Stomach (tissue), 4 donors: ENCODE data around the gene PUM2.

Experiments used
- POLR2A ChIP-seq, 4 donors: fragments of 450-650 bp; IDR thresholded peaks; one replicate each; pipeline ENCODE4 v1.6.1; 2016; ENCODE audit warnings: antibody characterized with exemption in 4 of 4, control low read depth in 2 of 4, mild to moderate bottlenecking in 1 of 4, moderate library complexity in 1 of 4
- POLR2AphosphoS5 ChIP-seq, 3 donors: sonication (generic); formaldehyde crosslinking; IDR thresholded peaks; one replicate each; pipeline ENCODE4 v1.6.1; 2016; ENCODE audit warnings: antibody characterized with exemption in 3 of 3
- TF ChIP-seq, protein P1 (sequence below), 7 experiments: fragments of 450-650 bp in 4 of 7; fragments of 200-600 bp in 3 of 7; sonication (generic) in 3 of 7; IDR thresholded peaks; one replicate each; pipeline ENCODE4 v1.5.1; 2016 to 2019; ENCODE audit warnings: antibody characterized with exemption in 7 of 7, control low read depth in 2 of 7, mild to moderate bottlenecking in 1 of 7

- TF ChIP-seq, protein P1, sequence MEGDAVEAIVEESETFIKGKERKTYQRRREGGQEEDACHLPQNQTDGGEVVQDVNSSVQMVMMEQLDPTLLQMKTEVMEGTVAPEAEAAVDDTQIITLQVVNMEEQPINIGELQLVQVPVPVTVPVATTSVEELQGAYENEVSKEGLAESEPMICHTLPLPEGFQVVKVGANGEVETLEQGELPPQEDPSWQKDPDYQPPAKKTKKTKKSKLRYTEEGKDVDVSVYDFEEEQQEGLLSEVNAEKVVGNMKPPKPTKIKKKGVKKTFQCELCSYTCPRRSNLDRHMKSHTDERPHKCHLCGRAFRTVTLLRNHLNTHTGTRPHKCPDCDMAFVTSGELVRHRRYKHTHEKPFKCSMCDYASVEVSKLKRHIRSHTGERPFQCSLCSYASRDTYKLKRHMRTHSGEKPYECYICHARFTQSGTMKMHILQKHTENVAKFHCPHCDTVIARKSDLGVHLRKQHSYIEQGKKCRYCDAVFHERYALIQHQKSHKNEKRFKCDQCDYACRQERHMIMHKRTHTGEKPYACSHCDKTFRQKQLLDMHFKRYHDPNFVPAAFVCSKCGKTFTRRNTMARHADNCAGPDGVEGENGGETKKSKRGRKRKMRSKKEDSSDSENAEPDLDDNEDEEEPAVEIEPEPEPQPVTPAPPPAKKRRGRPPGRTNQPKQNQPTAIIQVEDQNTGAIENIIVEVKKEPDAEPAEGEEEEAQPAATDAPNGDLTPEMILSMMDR (IDR thresholded peaks at IDR 0.05): no peak
- TF ChIP-seq POLR2AphosphoS5 (IDR thresholded peaks at IDR 0.05): peak in 1 of 3 donors; percentile 50
- no peak for TF ChIP-seq POLR2A (IDR thresholded peaks at IDR 0.05)
These were observed 140.2 kb downstream of the PUM2 start for GRCh38 chr2:20210462-20210861.
